Tibial artery (tissue), 4 donors: ENCODE results near the gene KIAA0319L.
A peak's percentile ranks its signal among the peaks of the same experiment; 100 is the strongest.

Source experiments
- DNase-seq, 2 donors: peaks; one replicate each; pipeline ENCODE4 v3.0.0-alpha.2; 2019
- H3K27ac ChIP-seq, 2 donors: fragments of 200-600 bp; sonication (generic) in 1 of 2; 1 replicate in 1 of 2; 2 replicates in 1 of 2; pipeline ENCODE4 v1.5.1; 2018 to 2019; ENCODE audit warnings: mild to moderate bottlenecking in 1 of 2
- H3K27me3 ChIP-seq, 2 donors: fragments of 200-600 bp; sonication (generic) in 1 of 2; one replicate each; pipeline versions ENCODE4 v1.5.1 to v1.6.0; 2016 to 2019
- H3K36me3 ChIP-seq, 3 donors: fragments of 200-600 bp; sonication (generic) in 2 of 3; one replicate each; pipeline ENCODE4 v1.5.1; 2016 to 2019; ENCODE audit warnings: mild to moderate bottlenecking in 2 of 3
- H3K4me1 ChIP-seq, 4 donors: fragments of 200-600 bp; sonication (generic) in 2 of 4; 1 replicate in 3 of 4; 2 replicates in 1 of 4; pipeline ENCODE4 v1.5.1; 2016 to 2019
- H3K4me3 ChIP-seq, 2 donors: fragments of 200-600 bp; sonication (generic) in 1 of 2; 1 replicate in 1 of 2; 2 replicates in 1 of 2; pipeline ENCODE4 v1.5.1; 2018 to 2019; ENCODE audit warnings: mild to moderate bottlenecking in 2 of 2
- H3K9me3 ChIP-seq, 3 donors: fragments of 200-600 bp; sonication (generic) in 1 of 3; one replicate each; pipeline ENCODE4 v1.5.1; 2016 to 2019
- intact Hi-C: fragments of 100-400 bp; cut with DNase I; formaldehyde crosslinking; loops from one replicate; pipeline ENCODE4 v1.15.0; 2023; ENCODE audit warnings: low total_unique reads
- TF ChIP-seq, protein P1 (sequence below), 2 experiments: fragments of 200-600 bp in 1 of 2; fragments of 450-650 bp in 1 of 2; IDR thresholded peaks; one replicate each; pipeline ENCODE4 v1.5.1; 2017 to 2019; ENCODE audit warnings: antibody characterized with exemption in 2 of 2, mild to moderate bottlenecking in 1 of 2, moderate library complexity in 1 of 2

The KIAA0319L gene

DNA sequence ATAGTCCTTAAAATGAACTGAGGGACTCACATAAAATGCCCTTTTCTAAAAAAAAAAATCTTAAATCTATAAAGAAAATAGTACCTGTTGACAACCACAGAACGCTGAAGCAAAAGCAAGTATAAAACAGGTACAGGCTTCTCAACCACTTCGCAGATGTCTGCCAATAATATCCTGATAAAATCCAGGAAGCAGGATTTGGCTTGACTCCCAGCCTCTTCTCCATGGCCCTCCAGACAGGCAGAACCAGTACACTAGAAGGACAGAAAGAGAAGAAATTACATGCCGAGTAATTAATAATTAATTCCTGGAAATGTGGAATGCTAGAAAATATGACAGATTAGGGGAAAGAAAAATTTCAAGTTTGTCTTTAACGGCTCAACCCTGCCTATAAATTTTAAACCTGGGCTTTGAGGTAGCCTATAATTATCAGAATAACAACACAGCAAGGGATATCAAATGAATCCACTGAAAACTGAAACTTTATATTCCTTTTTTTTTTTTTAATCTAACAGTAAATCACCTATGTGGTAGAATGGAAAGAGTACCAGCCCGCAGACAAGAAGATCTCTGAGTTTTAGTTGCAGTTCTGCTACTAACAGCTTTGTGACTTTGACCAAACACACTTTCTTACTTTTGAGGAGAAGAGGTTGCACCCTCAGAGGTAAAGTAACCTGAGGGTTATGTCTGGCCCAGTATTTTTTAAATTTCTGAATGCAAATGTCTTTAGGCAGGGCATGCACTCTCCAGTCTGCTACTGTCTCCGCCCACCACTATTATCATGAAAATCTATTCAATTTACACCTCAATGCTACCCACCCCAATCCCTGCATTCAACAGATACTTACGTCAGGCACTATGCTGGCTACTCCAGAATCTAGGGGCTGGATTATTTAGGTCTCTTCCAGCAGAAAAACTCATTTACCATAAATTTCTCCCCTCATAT, 2.7 kb downstream of the KIAA0319L start:
- no peak overlapping the region for H3K4me3 ChIP-seq
- TF ChIP-seq, protein P1, sequence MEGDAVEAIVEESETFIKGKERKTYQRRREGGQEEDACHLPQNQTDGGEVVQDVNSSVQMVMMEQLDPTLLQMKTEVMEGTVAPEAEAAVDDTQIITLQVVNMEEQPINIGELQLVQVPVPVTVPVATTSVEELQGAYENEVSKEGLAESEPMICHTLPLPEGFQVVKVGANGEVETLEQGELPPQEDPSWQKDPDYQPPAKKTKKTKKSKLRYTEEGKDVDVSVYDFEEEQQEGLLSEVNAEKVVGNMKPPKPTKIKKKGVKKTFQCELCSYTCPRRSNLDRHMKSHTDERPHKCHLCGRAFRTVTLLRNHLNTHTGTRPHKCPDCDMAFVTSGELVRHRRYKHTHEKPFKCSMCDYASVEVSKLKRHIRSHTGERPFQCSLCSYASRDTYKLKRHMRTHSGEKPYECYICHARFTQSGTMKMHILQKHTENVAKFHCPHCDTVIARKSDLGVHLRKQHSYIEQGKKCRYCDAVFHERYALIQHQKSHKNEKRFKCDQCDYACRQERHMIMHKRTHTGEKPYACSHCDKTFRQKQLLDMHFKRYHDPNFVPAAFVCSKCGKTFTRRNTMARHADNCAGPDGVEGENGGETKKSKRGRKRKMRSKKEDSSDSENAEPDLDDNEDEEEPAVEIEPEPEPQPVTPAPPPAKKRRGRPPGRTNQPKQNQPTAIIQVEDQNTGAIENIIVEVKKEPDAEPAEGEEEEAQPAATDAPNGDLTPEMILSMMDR (IDR thresholded peaks at IDR 0.05) = no peak
- DNase-seq = no peak
- H3K9me3 ChIP-seq = no peaks in the 10 kb centered on the region
- peaks cover 0 to 45% (median 29%) of the 10 kb centered on the region in 4 donors for H3K4me1 ChIP-seq
- no peaks in the 10 kb centered on the region for H3K27me3 ChIP-seq
- H3K36me3 ChIP-seq = peaks cover 13 to 33% (median 26%) of the 10 kb centered on the region in 3 donors
- no peak overlapping the region for H3K27ac ChIP-seq
- intact Hi-C loops = loop anchor here (5.0 kb wide), 2 partner anchors 83 to 362 kb away; partner anchors contain the start of gene SFPQ

DNA sequence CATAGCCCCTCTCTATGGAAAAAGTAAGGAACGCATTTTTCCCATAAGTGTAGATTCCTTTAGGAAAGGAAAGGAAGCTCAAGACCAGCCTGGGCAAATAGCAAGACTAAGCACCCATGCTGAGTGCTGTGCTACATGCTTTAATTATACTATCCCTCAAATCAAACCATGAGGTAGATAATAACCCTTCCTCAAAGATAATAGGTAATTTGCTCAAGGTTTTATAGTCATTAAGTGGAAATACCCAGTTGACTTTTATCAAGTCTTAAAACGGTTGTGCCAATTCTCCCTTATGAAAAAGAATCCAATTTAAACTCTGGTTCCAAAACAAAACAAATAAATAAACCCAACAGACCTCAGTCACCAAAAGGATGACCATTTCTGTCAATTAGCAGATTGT, 3.4 kb downstream of the KIAA0319L start:
- TF ChIP-seq, protein P1 (IDR thresholded peaks at IDR 0.05) = no peak
- no peaks in the 10 kb centered on the region for H3K9me3 ChIP-seq
- H3K36me3 ChIP-seq = peaks cover 13 to 40% (median 26%) of the 10 kb centered on the region in 3 donors
- intact Hi-C loops = no loop called here
- no peak overlapping the region for H3K27ac ChIP-seq
- no peak for DNase-seq
- H3K4me3 ChIP-seq = no peak overlapping the region
- no peaks in the 10 kb centered on the region for H3K27me3 ChIP-seq
- peaks cover 0 to 38% (median 26%) of the 10 kb centered on the region in 4 donors for H3K4me1 ChIP-seq

DNA sequence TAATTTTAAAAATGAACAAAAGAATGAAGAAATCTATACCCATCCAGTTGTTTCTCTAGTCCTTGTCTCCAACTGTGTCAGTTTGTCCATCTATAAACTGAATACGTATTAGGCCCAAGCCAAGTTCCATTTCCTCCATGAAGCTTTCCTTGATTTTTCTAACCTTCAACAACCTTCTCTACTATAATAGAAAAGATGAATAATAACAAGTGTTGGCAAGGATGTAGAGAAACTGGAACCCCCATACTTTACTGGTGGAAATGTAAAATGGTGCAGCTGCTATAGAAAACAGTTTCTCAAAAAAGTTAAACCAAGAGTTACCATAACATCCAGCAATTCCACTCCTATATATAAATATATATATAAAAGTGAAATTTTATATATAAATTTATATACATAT, 10.6 kb downstream of the KIAA0319L start:
- Histone ChIP-seq H3K4me3 (no peak overlapping the region), H3K36me3 (peaks cover 3 to 29% (median 26%) of the 10 kb centered on the region in 3 donors), H3K27me3 (no peaks in the 10 kb centered on the region), H3K4me1 (peaks cover 0 to 20% (median 9%) of the 10 kb centered on the region in 4 donors), H3K9me3 (no peaks in the 10 kb centered on the region), H3K27ac (no peak overlapping the region)
- intact Hi-C loops = no loop called here
- TF ChIP-seq, protein P1 (IDR thresholded peaks at IDR 0.05) = no peak
- DNase-seq = no peak

DNA sequence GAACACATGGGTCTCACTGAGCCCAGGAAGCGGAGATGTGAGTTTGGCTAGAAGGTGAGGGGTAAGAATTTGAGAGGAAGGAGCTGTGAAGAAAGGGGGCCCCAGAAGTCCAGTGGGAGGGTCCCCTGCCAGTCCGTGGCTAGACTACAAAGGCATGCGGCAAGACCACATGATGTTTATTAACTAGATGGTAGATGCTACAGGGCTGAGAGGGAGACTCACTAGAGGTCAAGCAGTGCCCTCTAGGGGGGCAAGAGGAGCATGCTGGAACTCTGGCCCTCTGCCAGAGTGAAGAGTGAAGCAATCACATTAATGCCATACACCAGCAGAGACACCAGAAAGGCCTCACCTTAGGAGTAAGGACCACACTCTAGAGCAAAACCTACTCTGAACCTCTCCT, 12.2 kb downstream of the KIAA0319L start:
- Histone ChIP-seq H3K9me3 (no peaks in the 10 kb centered on the region), H3K27me3 (no peaks in the 10 kb centered on the region), H3K36me3 (peaks cover under 1 to 19% (median 15%) of the 10 kb centered on the region in 3 donors), H3K4me1 (peaks cover 0 to 37% (median 22%) of the 10 kb centered on the region in 4 donors), H3K27ac (no peak overlapping the region), H3K4me3 (no peak overlapping the region)
- intact Hi-C loops = no loop called here
- TF ChIP-seq, protein P1 (IDR thresholded peaks at IDR 0.05) = no peak
- no peak for DNase-seq

DNA sequence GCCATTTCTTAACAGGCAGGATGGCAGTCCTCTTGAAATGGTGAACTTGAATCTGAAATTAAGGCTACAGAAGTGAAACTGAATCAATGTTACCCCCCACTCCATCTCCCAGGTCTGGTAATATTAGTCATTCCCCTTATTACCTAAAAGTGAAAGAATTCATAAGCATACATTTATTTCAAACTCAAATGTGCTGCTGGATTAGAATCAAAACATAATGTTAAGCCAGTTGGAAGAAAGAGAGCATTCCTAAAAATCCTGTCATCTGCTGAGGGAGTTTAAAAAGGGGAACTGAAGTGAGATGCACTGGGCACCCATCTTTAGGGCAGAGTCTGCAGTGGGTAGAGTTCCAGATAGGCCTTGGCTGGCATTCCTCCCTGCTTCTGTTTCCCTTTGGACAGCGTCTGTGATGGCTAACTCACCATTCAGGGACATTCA, 17.4 kb downstream of the KIAA0319L start:
- H3K27me3 ChIP-seq = no peaks in the 10 kb centered on the region
- no peak overlapping the region for H3K4me3 ChIP-seq
- H3K36me3 ChIP-seq = no peaks in the 10 kb centered on the region
- TF ChIP-seq, protein P1 (IDR thresholded peaks at IDR 0.05) = no peak
- DNase-seq = no peak
- peaks cover 0 to 62% (median 39%) of the 10 kb centered on the region in 4 donors for H3K4me1 ChIP-seq
- no peaks in the 10 kb centered on the region for H3K9me3 ChIP-seq
- intact Hi-C loops = no loop called here
- peak overlapping the region; percentile 61 to 68 for H3K27ac ChIP-seq
